Type B pancreatic cell (in vitro differentiated cells): Measurements from ENCODE around the gene RPL18A. TPM values are rescaled to one million over a fixed set of nuclear protein-coding genes. Genes with fewer than 3 reads are reported as not detected.

Experiments
- DNase-seq: peaks from one replicate; pipeline ENCODE4 v3.0.0; 2021; ENCODE audit warnings: mixed read lengths; ENCODE audit not compliant: unreplicated experiment; ENCODE audit errors: extremely low spot score
- H3K27ac Mint-ChIP-seq: 2 replicates; pipeline ENCODE4 v1.8.0; 2021; ENCODE audit warnings: mild to moderate bottlenecking, mixed read lengths
- H3K27me3 Mint-ChIP-seq: 2 replicates; pipeline ENCODE4 v1.8.0; 2021; ENCODE audit warnings: mixed read lengths
- H3K36me3 Mint-ChIP-seq: 2 replicates; pipeline ENCODE4 v1.8.0; 2021; ENCODE audit warnings: mixed read lengths
- H3K4me1 Mint-ChIP-seq: one replicate; pipeline ENCODE4 v1.8.0; 2021; ENCODE audit warnings: mixed read lengths; ENCODE audit not compliant: unreplicated experiment
- H3K4me3 Mint-ChIP-seq: 2 replicates; pipeline ENCODE4 v1.8.0; 2021; ENCODE audit warnings: mild to moderate bottlenecking, mixed read lengths
- H3K9me3 Mint-ChIP-seq: 2 replicates; pipeline ENCODE4 v1.8.0; 2021; ENCODE audit warnings: mixed read lengths
- CTCF ChIP-seq: fragments of 200-600 bp; sonication (generic); conservative IDR thresholded peaks from 2 replicates; pipeline ENCODE4 v1.5.0; 2021; ENCODE audit warnings: antibody characterized with exemption, mild to moderate bottlenecking
- total RNA-seq: library from RNA; stranded (reverse); gene quantifications from 2 replicates; pipeline ENCODE4 v1.2.1, GENCODE V29; 2021; ENCODE audit warnings: low replicate concordance

Gene RPL18A
- total RNA-seq, 1 donor from 2014 or later = 2,537 TPM

- Mint-ChIP-seq H3K9me3 (no peaks in the 10 kb centered on the region), H3K4me1 (peaks cover 6% of the 10 kb centered on the region), H3K27ac (no peak overlapping the region), H3K36me3 (no peaks in the 10 kb centered on the region), H3K27me3 (peaks cover 34% of the 10 kb centered on the region), H3K4me3 (no peak overlapping the region)
- no peak for TF ChIP-seq CTCF
- DNase-seq = no peak
Measured at GRCh38 chr19:17837972-17838371, 21.7 kb upstream of the RPL18A start.

GRCh38 chr19:17840019-17840418 lies 19.7 kb upstream of the RPL18A start:
- no peak for TF ChIP-seq CTCF
- no peak overlapping the region for H3K27ac Mint-ChIP-seq
- peaks cover 38% of the 10 kb centered on the region for H3K27me3 Mint-ChIP-seq
- peak overlapping the region; percentile 45 for H3K4me3 Mint-ChIP-seq
- peaks cover 6% of the 10 kb centered on the region for H3K4me1 Mint-ChIP-seq
- no peak for DNase-seq
- H3K36me3 Mint-ChIP-seq = no peaks in the 10 kb centered on the region
- no peaks in the 10 kb centered on the region for H3K9me3 Mint-ChIP-seq

- Mint-ChIP-seq H3K36me3 (no peaks in the 10 kb centered on the region), H3K27me3 (peaks cover 30% of the 10 kb centered on the region), H3K27ac (no peak overlapping the region), H3K4me3 (peak overlapping the region; percentile 83), H3K4me1 (no peaks in the 10 kb centered on the region), H3K9me3 (no peaks in the 10 kb centered on the region)
- DNase-seq = no peak
- no peak for TF ChIP-seq CTCF
Measured at GRCh38 chr19:17841371-17841809, 18.3 kb upstream of the RPL18A start.

GRCh38 chr19:17841810-17842662 lies 17.7 kb upstream of the RPL18A start:
- peaks cover 25% of the 10 kb centered on the region for H3K27me3 Mint-ChIP-seq
- peak overlapping the region; percentile 83 for H3K4me3 Mint-ChIP-seq
- no peak for TF ChIP-seq CTCF
- no peaks in the 10 kb centered on the region for H3K4me1 Mint-ChIP-seq
- no peaks in the 10 kb centered on the region for H3K36me3 Mint-ChIP-seq
- DNase-seq = peak; percentile 92
- H3K9me3 Mint-ChIP-seq = no peaks in the 10 kb centered on the region
- H3K27ac Mint-ChIP-seq = no peak overlapping the region

- H3K27me3 Mint-ChIP-seq = peaks cover 25% of the 10 kb centered on the region
- no peak overlapping the region for H3K4me3 Mint-ChIP-seq
- H3K4me1 Mint-ChIP-seq = no peaks in the 10 kb centered on the region
Measured at GRCh38 chr19:17842663-17843291, 16.9 kb upstream of the RPL18A start.

More at GRCh38 chr19:17842663-17843291, 16.9 kb upstream of the RPL18A start:
- H3K27ac Mint-ChIP-seq = no peak overlapping the region
- no peak for TF ChIP-seq CTCF
- no peaks in the 10 kb centered on the region for H3K9me3 Mint-ChIP-seq
- no peaks in the 10 kb centered on the region for H3K36me3 Mint-ChIP-seq
- no peak for DNase-seq
